Esophagus (tissue), 2 donors: ENCODE results near the gene CDC5L. TPM values are rescaled to one million over a fixed set of nuclear protein-coding genes. Genes with fewer than 3 reads are reported as not detected.

ENCODE experiments used
- H3K27ac ChIP-seq, 2 donors: one replicate each; pipeline ENCODE4 v1.5.1; 2013; ENCODE audit warnings: low read depth in 2 of 2, mild to moderate bottlenecking in 2 of 2, inconsistent platforms in 1 of 2, low read length in 1 of 2, moderate library complexity in 1 of 2
- H3K27me3 ChIP-seq, 2 donors: one replicate each; pipeline ENCODE4 v1.6.1; 2013; ENCODE audit warnings: low read length in 2 of 2, control low read depth in 1 of 2, mild to moderate bottlenecking in 1 of 2; ENCODE audit not compliant: insufficient read depth in 2 of 2, control insufficient read depth in 1 of 2
- H3K36me3 ChIP-seq, 2 donors: one replicate each; pipeline ENCODE4 v1.6.1; 2013; ENCODE audit warnings: low read length in 1 of 2; ENCODE audit not compliant: control insufficient read depth in 2 of 2, insufficient read depth in 2 of 2
- H3K4me1 ChIP-seq, 2 donors: one replicate each; pipeline ENCODE4 v1.6.1; 2013; ENCODE audit warnings: low read length in 1 of 2; ENCODE audit not compliant: control insufficient read depth in 2 of 2, insufficient read depth in 2 of 2
- H3K4me3 ChIP-seq, 2 donors: one replicate each; pipeline ENCODE4 v1.5.1; 2013; ENCODE audit warnings: low read length in 2 of 2, mild to moderate bottlenecking in 2 of 2, low read depth in 1 of 2, moderate library complexity in 1 of 2
- H3K9me3 ChIP-seq, 2 donors: one replicate each; pipeline ENCODE4 v1.6.1; 2013; ENCODE audit warnings: mild to moderate bottlenecking in 2 of 2, low read depth in 1 of 2, low read length in 1 of 2, moderate library complexity in 1 of 2; ENCODE audit not compliant: control insufficient read depth in 2 of 2, insufficient read depth in 1 of 2
- WGBS, 2 donors: extraction: QIAGEN DNeasy Blood & Tissue Kit; methylation state at CpG; one replicate each; pipeline ENCODE4 v1.1.7; 2013; 5-methylcytosine and 5-hydroxymethylcytosine counted together
- polyA plus RNA-seq, 2 donors: library from polyadenylated mRNA; stranded (reverse); fragments of 200-250 nt; gene quantifications; one replicate each; pipeline ENCODE4 v1.2.3, GENCODE V29; 2013
- donor health status: healthy with polysubstance abuse.
- donor health status: Bipolar disorder and iron deficiency.

Gene CDC5L
- polyA plus RNA-seq, 2 donors: 4.6 to 7.8 TPM

DNA sequence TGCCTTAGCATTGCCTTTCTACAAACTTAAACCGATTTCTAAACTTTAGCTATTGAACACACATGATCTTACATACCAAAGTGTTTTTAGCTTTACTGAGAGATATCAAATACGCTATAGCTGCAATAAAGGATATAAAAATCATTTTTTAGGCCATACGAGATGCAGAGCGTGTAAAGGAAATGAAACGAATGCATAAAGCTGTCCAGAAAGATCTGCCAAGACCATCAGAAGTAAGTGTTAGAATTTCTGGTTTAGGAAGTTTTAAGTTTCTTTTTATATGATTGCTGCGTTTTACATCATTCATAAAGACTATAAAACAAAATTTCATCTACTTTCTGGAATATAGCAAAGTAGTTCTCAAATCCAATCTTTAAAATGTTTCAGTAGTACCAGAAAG is 38.4 kb downstream of the CDC5L start:
- Histone ChIP-seq H3K9me3 (no peaks in the 10 kb centered on the region), H3K4me3 (no peak overlapping the region), H3K36me3 (peaks cover 6 to 8% of the 10 kb centered on the region in 2 donors), H3K27ac (no peak overlapping the region), H3K4me1 (no peaks in the 10 kb centered on the region), H3K27me3 (no peaks in the 10 kb centered on the region)
- WGBS, 2 donors: 92 to 98% methylated on average over 6 of the region's 6 CpGs

GRCh38 chr6:44428682-44429081 is 41.2 kb downstream of the CDC5L start:
- 77 to 79% methylated on average over 3 of the region's 3 CpGs for WGBS, 2 donors
- H3K27me3 ChIP-seq: no peaks in the 10 kb centered on the region
- H3K27ac ChIP-seq: no peak overlapping the region
- no peaks in the 10 kb centered on the region for H3K4me1 ChIP-seq
- no peak overlapping the region for H3K4me3 ChIP-seq
- no peaks in the 10 kb centered on the region for H3K9me3 ChIP-seq
- peaks cover 6% of the 10 kb centered on the region in 2 donors for H3K36me3 ChIP-seq

DNA sequence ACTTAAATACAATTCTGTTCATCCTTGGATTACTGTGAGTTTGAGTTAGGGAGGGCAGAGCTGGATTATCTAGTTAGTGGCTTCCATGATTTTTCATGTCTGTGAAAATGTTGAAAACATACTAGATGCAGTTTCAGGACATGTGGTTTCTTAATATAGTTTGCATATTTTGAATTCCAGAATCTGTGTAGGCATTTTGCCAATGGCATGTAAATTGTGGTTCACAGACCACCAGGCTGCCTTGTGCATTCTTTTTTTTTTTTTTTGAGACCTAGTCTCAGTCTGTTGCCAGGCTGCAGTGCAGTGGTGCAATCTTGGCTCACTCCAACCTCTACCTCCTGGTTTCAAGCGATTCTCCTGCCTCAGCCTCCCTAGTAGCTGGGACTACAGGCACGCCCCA is 42.8 kb downstream of the CDC5L start:
- Histone ChIP-seq H3K4me3 (no peak overlapping the region), H3K27me3 (no peaks in the 10 kb centered on the region), H3K27ac (no peak overlapping the region), H3K36me3 (peaks cover 3 to 5% of the 10 kb centered on the region in 2 donors), H3K4me1 (no peaks in the 10 kb centered on the region), H3K9me3 (no peaks in the 10 kb centered on the region)
- WGBS, 2 donors: 89 to 91% methylated on average over 2 of the region's 2 CpGs

GRCh38 chr6:44431118-44431725 is 43.7 kb downstream of the CDC5L start:
- peaks cover 5% of the 10 kb centered on the region in 2 donors for H3K36me3 ChIP-seq
- WGBS, 2 donors: 91 to 98% methylated on average over 1 of the region's 1 CpG
- no peaks in the 10 kb centered on the region for H3K4me1 ChIP-seq
- no peak overlapping the region for H3K4me3 ChIP-seq
- no peak overlapping the region for H3K27ac ChIP-seq
- H3K27me3 ChIP-seq: no peaks in the 10 kb centered on the region
- H3K9me3 ChIP-seq: no peaks in the 10 kb centered on the region

DNA sequence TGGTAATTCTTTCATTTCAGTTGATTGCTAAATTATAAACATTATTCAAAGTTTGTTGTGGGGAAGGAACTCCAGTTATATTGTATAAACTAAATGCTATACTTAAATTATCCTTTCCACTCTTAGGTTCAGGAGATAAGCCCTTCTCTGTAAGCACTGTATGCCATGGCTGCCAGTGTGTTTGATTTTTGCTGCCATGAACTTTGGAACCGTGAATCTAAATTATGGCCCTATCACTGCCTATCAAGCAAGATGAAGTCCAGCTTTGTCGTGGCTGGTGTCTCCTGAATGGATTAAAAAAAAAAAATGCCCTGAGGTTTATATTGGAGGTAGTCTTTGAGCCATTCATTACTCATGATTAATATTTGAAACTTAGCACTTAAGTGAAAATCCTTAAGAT is 44.7 kb downstream of the CDC5L start:
- no peaks in the 10 kb centered on the region for H3K4me1 ChIP-seq
- no peak overlapping the region for H3K4me3 ChIP-seq
- H3K27me3 ChIP-seq: no peaks in the 10 kb centered on the region
- no peak overlapping the region for H3K27ac ChIP-seq
- H3K36me3 ChIP-seq: peaks cover 5% of the 10 kb centered on the region in 2 donors
- H3K9me3 ChIP-seq: no peaks in the 10 kb centered on the region
- WGBS, 2 donors: 47 to 54% methylated on average over 2 of the region's 2 CpGs

DNA sequence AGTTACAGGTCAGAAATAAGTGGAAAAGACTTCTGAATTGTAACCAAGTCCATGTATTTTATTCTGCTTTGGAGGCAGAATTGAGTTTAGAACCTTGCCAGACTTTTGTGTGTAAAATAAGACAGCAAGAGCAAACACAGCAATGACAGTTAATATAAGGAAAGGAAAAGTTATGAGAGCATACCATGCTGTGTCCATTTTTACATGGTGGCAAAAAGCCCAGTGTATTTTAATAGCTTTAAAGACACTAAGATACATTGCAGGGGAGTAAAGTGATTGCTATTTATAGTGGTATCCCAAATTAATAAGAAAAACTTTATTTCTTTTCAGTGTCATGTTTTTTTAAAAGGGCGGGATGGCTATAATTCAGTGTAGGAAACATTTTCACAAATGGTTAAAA is 45.2 kb downstream of the CDC5L start:
- Histone ChIP-seq H3K36me3 (peaks cover 5% of the 10 kb centered on the region in 2 donors), H3K27ac (no peak overlapping the region), H3K4me3 (no peak overlapping the region), H3K4me1 (no peaks in the 10 kb centered on the region), H3K9me3 (no peaks in the 10 kb centered on the region), H3K27me3 (no peaks in the 10 kb centered on the region)
- 84 to 91% methylated on average over 1 of the region's 1 CpG for WGBS, 2 donors

- H3K36me3 ChIP-seq: peaks cover under 1 to 2% of the 10 kb centered on the region in 2 donors
- H3K4me1 ChIP-seq: no peaks in the 10 kb centered on the region
Observed at GRCh38 chr6:44435500-44435899, 48.0 kb downstream of the CDC5L start.

DNA sequence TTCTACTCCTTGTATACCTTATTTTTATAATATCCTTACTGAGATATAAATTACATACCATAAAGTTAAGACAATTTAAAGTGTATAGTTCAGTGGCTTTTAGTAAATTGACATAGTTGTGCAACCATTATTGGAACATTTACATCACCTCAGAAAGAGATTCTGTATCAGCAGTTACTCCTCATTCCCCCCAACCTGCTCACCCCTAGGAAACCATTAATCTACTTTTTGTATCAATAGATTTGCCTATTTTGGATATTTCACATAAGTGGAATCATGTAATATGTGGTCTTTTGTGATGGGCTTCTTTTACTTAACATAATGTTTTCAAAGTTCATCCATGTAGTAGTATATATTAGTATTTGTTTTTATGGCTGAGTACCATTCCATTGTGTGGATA is 51.3 kb downstream of the CDC5L start:
- no peak overlapping the region for H3K4me3 ChIP-seq
- H3K27me3 ChIP-seq: no peaks in the 10 kb centered on the region
- H3K36me3 ChIP-seq: peaks cover 0 to 2% of the 10 kb centered on the region in 2 donors
- H3K4me1 ChIP-seq: no peaks in the 10 kb centered on the region
- no peak overlapping the region for H3K27ac ChIP-seq
- H3K9me3 ChIP-seq: no peaks in the 10 kb centered on the region

More at GRCh38 chr6:44435500-44435899, 48.0 kb downstream of the CDC5L start:
- H3K27ac ChIP-seq: no peak overlapping the region
- WGBS, 2 donors: 92 to 94% methylated on average over 3 of the region's 3 CpGs
- H3K4me3 ChIP-seq: no peak overlapping the region
- H3K9me3 ChIP-seq: no peaks in the 10 kb centered on the region
- H3K27me3 ChIP-seq: no peaks in the 10 kb centered on the region

GRCh38 chr6:44439270-44440045 is 52.0 kb downstream of the CDC5L start:
- no peaks in the 10 kb centered on the region for H3K27me3 ChIP-seq
- peaks cover 2% of the 10 kb centered on the region in 2 donors for H3K36me3 ChIP-seq
- peaks cover 0 to 2% of the 10 kb centered on the region in 2 donors for H3K9me3 ChIP-seq
- H3K4me1 ChIP-seq: no peaks in the 10 kb centered on the region
- WGBS, 2 donors: 76 to 90% methylated on average over 6 of the region's 6 CpGs
- no peak overlapping the region for H3K4me3 ChIP-seq
- H3K27ac ChIP-seq: no peak overlapping the region
